Measurements from ENCODE around the gene EPM2AIP1.
A peak's percentile ranks its signal among the peaks of the same experiment; 100 is the strongest.
"Not testable (repeated sequence)": the region's sequence is repeated elsewhere in the genome, so short reads cannot be mapped to it uniquely, and the experiment has no call there.

Gene EPM2AIP1

GRCh38 chr3:36992806-36993325, at the start of gene EPM2AIP1:
Gene EPM2AIP1 (minus strand): TSS chr3:36993131. CDS start chr3:36993077, 54 bp downstream.
- Histone ChIP-seq H3K4me3 (peak within 1 kb of the TSS; percentile 56 to 90 (median 68)), H3K27ac (peak within 1 kb of the TSS; percentile 89 to 99 (median 97))

GRCh38 chr3:37042712-37043111, 49.8 kb upstream of the EPM2AIP1 start:
- not testable (repeated sequence) for H3K4me3 ChIP-seq, H3K27ac ChIP-seq

GRCh38 chr3:37041546-37042195, 48.7 kb upstream of the EPM2AIP1 start:
- H3K27ac ChIP-seq: no peak overlapping the region

DNA sequence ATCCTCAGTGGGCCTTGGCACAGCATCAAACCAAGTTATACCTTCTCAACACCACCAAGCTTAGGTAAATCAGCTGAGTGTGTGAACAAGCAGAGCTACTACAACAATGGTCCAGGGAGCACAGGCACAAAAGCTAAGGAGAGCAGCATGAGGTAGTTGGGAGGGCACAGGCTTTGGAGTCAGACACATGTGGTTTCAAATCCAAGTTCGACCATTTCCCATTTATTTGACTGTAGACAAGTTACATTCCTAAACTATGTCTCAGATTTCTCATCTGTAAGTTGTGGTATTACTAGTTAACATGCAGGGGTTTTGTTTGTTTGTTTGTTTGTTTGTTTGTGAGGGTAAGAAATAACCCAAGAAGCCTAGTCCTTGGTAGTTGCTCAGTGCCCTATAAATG, 47.3 kb upstream of the EPM2AIP1 start:
- no peak overlapping the region for H3K27ac ChIP-seq

More at GRCh38 chr3:37041546-37042195, 48.7 kb upstream of the EPM2AIP1 start:
- H3K4me3 ChIP-seq: no peak overlapping the region

DNA sequence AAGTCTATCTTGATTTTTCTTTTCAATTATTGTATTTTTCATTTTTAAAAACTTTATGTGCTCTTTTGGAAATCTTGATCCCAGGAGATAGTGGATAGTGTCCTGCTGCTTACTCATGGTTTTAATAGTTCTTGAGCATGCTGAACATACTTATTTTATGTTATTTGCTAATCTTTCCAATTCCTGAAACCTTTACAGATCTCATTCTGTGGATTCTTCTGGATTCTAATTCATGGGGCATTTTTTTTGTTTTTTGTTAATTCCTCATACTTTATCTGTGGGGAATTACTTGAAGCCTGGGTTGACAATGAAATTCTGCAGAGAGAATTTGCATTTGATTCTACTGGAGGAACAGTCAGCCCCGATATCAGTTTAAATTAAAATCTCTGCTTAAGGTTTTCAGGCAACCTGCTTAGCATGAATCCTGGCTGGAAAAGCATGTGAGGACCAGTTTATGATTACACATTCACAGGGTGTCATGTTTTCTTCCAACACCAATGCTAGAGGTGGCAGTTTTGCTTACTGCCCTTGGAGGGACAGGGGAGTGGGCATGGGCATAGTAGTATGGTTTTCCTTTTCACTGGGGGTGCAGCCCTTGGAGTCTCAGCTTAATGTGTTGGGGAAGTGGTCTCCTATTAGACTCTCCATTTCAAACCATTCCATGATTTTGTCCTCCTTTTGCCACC, 46.4 kb upstream of the EPM2AIP1 start:
- H3K4me3 ChIP-seq: no peak overlapping the region

More for the DNA sequence above, 47.3 kb upstream of the EPM2AIP1 start:
- H3K4me3 ChIP-seq: no peak overlapping the region

GRCh38 chr3:37037352-37037751, 44.4 kb upstream of the EPM2AIP1 start:
- no peak overlapping the region for H3K4me3 ChIP-seq
- H3K27ac ChIP-seq: no peak overlapping the region

More for the DNA sequence above, 46.4 kb upstream of the EPM2AIP1 start:
- no peak overlapping the region for H3K27ac ChIP-seq

DNA sequence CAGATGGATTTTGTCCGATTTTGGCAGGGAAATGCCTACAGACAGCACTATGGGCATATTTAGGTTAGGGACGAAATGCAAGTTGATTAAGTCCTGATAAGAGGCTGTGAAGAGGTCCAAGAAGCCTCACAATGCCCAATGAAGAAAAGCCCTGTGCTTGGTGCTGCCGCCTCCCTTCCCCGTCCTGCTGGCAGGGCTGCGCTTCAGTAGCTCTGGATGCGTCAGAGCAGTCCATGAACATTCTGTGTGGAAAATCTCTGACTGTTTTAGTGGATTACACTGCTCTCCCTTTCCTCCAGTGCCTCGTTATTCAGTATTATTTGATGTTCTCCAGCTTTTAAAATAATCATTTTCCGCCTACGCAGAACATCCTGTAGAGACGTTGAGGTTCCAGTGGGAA, 40.0 kb upstream of the EPM2AIP1 start:
- Histone ChIP-seq H3K27ac (no peak overlapping the region), H3K4me3 (no peak overlapping the region)

DNA sequence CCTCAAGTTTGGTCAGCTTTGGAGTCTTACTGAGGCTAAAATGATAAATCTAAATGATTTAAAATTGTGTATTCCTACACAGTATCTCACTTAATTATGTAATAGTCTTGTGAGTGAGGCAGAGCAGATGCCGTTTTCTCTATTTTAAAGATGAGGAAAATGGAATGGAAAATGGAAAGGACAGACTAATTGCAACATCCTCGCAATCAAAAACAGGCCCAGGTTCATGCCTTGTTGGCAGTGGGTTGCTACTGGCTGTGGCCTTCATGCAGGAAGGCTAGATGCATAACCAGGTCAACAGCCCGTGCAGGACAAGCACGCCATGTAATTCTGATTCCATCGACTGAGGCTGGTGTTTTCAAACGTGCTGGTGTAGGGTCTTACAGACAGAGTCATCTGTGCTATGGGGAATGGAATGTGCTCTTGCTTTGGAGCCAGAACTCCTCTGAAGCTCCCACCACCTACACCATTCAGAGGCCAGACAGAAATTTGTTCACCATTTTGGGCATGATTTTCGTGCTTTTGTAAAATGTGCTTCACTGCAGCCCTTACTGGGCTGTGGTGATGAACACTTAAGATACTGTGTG, 38.3 kb upstream of the EPM2AIP1 start:
- H3K27ac ChIP-seq: peak overlapping the region in 3 of 21 experiments; percentile 52 to 70 (median 64)

DNA sequence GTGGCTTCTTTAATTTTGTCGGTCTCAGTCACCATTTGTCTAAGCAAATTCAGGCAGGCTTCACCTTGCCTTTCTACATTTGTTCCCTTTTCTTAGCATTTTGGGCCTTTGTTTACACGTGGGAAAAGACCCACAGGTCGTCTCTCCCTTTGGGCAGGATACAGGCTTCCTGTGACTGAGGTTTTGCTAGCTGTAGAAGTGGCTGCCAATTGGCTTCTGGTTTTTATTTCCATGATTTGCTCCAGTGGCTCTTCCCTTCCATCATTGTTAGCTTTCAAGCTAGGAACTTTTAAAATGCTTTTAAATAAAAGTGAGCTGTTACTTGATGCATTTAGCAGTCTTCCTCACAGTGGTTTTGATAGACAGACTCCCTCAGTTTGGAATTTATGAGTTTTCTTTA, 37.7 kb upstream of the EPM2AIP1 start:
- Histone ChIP-seq H3K27ac (peak overlapping the region in 5 of 21 experiments; percentile 31 to 70 (median 52)), H3K4me3 (no peak overlapping the region)

More for the DNA sequence above, 38.3 kb upstream of the EPM2AIP1 start:
- H3K4me3 ChIP-seq: no peak overlapping the region

- Histone ChIP-seq H3K4me3 (no peak overlapping the region), H3K27ac (peak overlapping the region in 5 of 21 experiments; percentile 18 to 70 (median 52))
These were observed 36.7 kb upstream of the EPM2AIP1 start for GRCh38 chr3:37029516-37030163.

- no peak overlapping the region for H3K27ac ChIP-seq
These were observed 36.2 kb upstream of the EPM2AIP1 start for GRCh38 chr3:37029111-37029510.

GRCh38 chr3:37028329-37028728, 35.4 kb upstream of the EPM2AIP1 start:
- Histone ChIP-seq H3K27ac (no peak overlapping the region), H3K4me3 (no peak overlapping the region)

More at GRCh38 chr3:37029111-37029510, 36.2 kb upstream of the EPM2AIP1 start:
- no peak overlapping the region for H3K4me3 ChIP-seq

DNA sequence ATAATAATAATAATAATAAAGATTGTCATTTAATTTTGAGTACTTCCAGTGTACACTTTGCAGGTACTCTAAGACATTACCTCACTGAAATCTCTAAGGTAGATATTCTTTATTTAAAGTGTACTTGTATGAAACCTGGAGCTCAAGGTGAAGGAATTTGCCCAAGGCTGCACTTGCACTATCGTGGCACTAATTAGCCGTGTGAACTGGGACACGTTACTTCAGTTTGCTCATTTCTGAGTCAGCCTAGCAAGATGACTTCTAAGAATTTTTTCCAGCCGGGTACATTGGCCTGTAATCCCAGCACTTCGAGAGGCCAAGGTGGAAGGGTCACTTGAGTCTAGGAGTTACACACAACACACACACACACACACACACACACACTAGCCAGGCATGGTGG, 33.9 kb upstream of the EPM2AIP1 start:
- Histone ChIP-seq H3K4me3 (no peak overlapping the region), H3K27ac (no peak overlapping the region)

GRCh38 chr3:37025561-37026335, 32.8 kb upstream of the EPM2AIP1 start:
- Histone ChIP-seq H3K4me3 (no peak overlapping the region), H3K27ac (no peak overlapping the region)

DNA sequence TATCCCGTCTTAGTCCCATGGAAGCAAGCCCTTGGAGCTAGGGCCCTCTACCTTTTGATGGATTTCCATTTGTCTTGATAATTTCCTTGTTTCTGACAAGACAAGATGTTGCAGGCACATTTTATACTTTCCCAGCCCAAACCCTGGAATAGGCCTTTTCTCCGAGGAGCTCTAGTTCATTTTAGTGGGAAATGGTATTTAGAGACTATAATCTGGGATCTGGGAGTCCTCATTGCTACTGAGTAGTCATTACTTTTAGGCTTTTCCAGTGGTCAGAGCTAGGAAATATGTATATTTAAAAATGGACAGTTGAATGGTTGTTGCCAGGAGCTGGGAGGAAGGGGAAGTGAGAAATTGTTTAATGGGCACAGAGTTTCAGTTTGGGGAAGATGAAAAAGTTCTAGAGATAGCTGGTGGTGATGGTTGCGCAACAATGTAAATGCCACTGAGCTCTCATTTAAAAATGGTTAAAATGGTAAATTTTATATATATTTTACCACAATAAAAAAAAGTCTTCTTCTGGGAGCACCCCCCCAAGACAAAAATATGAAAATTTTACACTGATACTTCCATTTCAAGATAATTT, 32.0 kb upstream of the EPM2AIP1 start:
- H3K27ac ChIP-seq: no peak overlapping the region
- no peak overlapping the region for H3K4me3 ChIP-seq

DNA sequence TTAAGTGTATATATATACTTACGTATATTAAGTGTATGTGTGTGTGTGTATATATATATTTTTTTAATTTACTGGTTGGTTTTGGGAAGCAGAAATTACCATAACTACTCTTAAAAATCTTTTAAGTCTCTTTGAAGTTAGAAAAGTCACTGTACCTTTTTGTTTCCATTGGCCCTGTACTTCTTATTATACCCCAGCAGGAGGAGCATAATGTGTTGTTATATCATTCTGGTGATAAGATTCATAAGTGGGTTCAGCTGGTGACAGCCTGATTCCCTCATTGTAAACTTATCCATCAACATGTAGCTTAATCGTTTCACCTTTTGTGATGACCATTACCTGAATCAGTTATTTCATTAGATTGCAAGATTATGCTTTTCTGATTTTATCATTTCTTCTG, 31.2 kb upstream of the EPM2AIP1 start:
- no peak overlapping the region for H3K4me3 ChIP-seq
- H3K27ac ChIP-seq: no peak overlapping the region

DNA sequence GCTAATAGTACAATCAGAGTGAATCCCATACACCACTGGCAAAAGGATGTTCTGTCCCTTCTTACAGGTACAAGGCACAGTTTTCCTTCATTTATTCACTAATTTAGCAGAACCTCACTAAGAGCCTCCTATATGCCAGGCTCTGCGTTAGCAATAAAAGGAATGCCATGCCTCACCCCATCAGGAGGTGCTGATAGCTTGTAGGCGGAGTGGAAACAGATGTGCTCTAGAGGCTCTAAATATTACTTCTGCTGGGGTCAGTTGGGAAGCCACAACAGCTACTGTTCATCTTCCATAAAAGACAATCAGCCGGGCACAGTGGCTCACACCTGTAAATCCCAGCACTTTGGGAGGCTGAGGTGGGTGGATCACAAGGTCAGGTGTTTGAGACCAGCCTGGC, 24.8 kb upstream of the EPM2AIP1 start:
- Histone ChIP-seq H3K4me3 (no peak overlapping the region), H3K27ac (no peak overlapping the region)

DNA sequence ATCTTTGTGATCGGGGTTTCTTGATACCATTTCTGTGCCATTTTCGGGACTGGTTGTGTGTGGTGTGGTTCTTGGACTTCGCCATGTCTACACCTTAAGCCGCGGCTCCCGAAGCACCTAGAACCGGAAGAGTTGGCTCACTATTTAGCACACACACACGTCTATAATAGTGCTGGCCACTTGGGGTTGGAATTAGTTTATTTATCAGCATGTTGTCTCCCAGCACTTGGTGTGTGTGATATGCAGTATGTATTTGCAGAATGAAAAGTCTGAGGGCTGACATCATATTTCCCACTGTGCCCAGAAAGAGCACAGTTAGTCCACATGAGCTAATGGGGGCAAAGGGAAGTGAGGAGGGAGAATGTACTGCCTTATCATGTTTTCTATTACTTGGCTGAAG, 24.0 kb upstream of the EPM2AIP1 start:
- Histone ChIP-seq H3K4me3 (no peak overlapping the region), H3K27ac (no peak overlapping the region)

- Histone ChIP-seq H3K27ac (no peak overlapping the region), H3K4me3 (no peak overlapping the region)
These were observed 22.7 kb upstream of the EPM2AIP1 start for GRCh38 chr3:37015642-37016041.

Data from skin epidermis (tissue), 12 donors.